ENCODE data around the gene MALAT1.
A peak's percentile ranks its signal among the peaks of the same experiment; 100 is the strongest.

MALAT1 gene

DNA sequence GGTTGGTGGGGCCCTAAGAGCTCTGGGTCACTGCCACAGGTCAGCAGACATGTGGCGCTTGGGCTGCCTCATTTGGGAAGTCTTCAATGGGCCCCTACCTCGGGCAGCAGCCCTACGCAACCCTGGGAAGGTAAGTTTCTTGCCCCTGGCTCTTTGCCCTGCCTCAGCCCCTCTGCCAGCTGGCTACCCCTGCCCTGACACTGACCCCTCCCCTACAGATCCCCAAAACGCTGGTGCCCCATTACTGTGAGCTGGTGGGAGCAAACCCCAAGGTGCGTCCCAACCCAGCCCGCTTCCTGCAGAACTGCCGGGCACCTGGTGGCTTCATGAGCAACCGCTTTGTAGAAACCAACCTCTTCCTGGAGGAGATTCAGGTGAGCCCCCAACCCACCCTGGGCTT lies 27.9 kb downstream of the MALAT1 start:
- Histone ChIP-seq H2BK15ac (ENCODE audit: low read depth, poor library complexity, severe bottlenecking) (no peak overlapping the region), H2BK12ac (ENCODE audit: low read length in 2 of 2) (no peak overlapping the region), H3K14ac (ENCODE audit: low read length in 2 of 2) (no peak overlapping the region), H3K4me3 (ENCODE audit: insufficient read depth in 1 of 2, low read depth in 1 of 2, low read length in 2 of 2) (peak overlapping the region in 1 of 2 experiments; percentile 97), H3K4me1 (ENCODE audit: control insufficient read depth, insufficient read depth, low read depth, low read length) (peaks cover 37% of the 10 kb centered on the region), H3K18ac (ENCODE audit: low read depth in 1 of 2, low read length in 2 of 2) (no peak overlapping the region), H2AFZ (ENCODE audit: low read depth, low read length) (no peak overlapping the region), H3K9me3 (ENCODE audit: control insufficient read depth, low read length) (no peaks in the 10 kb centered on the region), H2BK5ac (ENCODE audit: low read depth, low read length, poor library complexity, severe bottlenecking) (no peak overlapping the region), H4K8ac (ENCODE audit: low read length) (no peak overlapping the region), H3K36me3 (ENCODE audit: control insufficient read depth in 1 of 2, insufficient read depth in 2 of 2, low read depth in 1 of 2, low read length in 2 of 2) (peaks cover 53 to 54% of the 10 kb centered on the region in 2 experiments), H2BK120ac (ENCODE audit: low read depth, low read length) (no peak overlapping the region), H4K91ac (ENCODE audit: low read length) (no peak overlapping the region), H2AK5ac (ENCODE audit: low read length, severe bottlenecking) (no peak overlapping the region), H3K4me2 (ENCODE audit: low read length, poor library complexity, severe bottlenecking) (no peak overlapping the region), H3K79me1 (replicated peaks; ENCODE audit: low read length, poor library complexity, severe bottlenecking) (peaks cover 37% of the 10 kb centered on the region), H3K23ac (ENCODE audit: low read length in 2 of 2) (peak overlapping the region in 1 of 2 experiments; percentile 14), H3K27me3 (ENCODE audit: control insufficient read depth in 1 of 2, insufficient read depth in 1 of 2, low read length in 2 of 2) (no peaks in the 10 kb centered on the region), H3K9ac (ENCODE audit: low read length) (peak overlapping the region; percentile 98), H3K27ac (ENCODE audit: low read length, poor library complexity, severe bottlenecking) (no peak overlapping the region), H3K4ac (ENCODE audit: low read depth in 1 of 2, low read length in 2 of 2) (no peak overlapping the region)
- DNase-seq = no peak
- 97% methylated on average over 8 of the region's 8 CpGs for WGBS

DNA sequence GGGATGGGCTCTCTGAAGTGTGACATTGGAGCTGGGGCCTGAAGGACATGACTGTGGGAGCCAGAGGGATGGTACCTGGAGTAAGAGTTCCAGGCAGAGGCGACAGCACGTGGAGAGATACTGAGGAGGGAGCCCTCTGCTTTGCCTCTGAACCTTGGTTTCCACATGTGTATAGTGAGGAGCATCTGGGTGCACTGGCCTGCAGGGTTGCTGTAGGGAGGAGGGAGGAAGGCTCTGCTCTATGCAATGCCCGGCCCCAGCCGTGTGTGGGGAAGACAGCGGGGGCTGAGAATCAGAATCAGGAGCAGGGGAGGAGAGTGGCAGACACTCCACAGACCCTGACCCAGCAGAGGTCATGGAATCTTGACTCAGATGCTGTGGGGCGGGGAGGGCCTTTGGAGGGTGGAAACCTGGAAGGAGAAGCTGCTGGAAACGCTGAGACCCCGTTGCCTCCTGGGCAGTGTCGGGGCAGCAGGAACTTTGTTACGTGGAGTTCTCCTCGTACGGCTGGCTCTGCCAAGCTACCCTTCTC lies 30.0 kb downstream of the MALAT1 start:
- Histone ChIP-seq H2BK5ac (ENCODE audit: low read depth, low read length, poor library complexity, severe bottlenecking) (no peak overlapping the region), H2AFZ (ENCODE audit: low read depth, low read length) (no peak overlapping the region), H3K79me1 (replicated peaks; ENCODE audit: low read length, poor library complexity, severe bottlenecking) (peaks cover 45% of the 10 kb centered on the region), H2BK12ac (ENCODE audit: low read length in 2 of 2) (no peak overlapping the region), H3K4me1 (ENCODE audit: control insufficient read depth, insufficient read depth, low read depth, low read length) (peaks cover 32% of the 10 kb centered on the region), H3K4me3 (ENCODE audit: insufficient read depth in 1 of 2, low read depth in 1 of 2, low read length in 2 of 2) (no peak overlapping the region), H3K4ac (ENCODE audit: low read depth in 1 of 2, low read length in 2 of 2) (no peak overlapping the region), H3K9ac (ENCODE audit: low read length) (no peak overlapping the region), H3K23ac (ENCODE audit: low read length in 2 of 2) (no peak overlapping the region), H3K4me2 (ENCODE audit: low read length, poor library complexity, severe bottlenecking) (no peak overlapping the region), H4K91ac (ENCODE audit: low read length) (no peak overlapping the region), H3K27ac (ENCODE audit: low read length, poor library complexity, severe bottlenecking) (no peak overlapping the region), H2BK120ac (ENCODE audit: low read depth, low read length) (no peak overlapping the region), H3K18ac (ENCODE audit: low read depth in 1 of 2, low read length in 2 of 2) (no peak overlapping the region), H2AK5ac (ENCODE audit: low read length, severe bottlenecking) (no peak overlapping the region), H3K27me3 (ENCODE audit: control insufficient read depth in 1 of 2, insufficient read depth in 1 of 2, low read length in 2 of 2) (no peaks in the 10 kb centered on the region), H3K36me3 (ENCODE audit: control insufficient read depth in 1 of 2, insufficient read depth in 2 of 2, low read depth in 1 of 2, low read length in 2 of 2) (peaks cover 71 to 73% of the 10 kb centered on the region in 2 experiments), H3K14ac (ENCODE audit: low read length in 2 of 2) (no peak overlapping the region), H2BK15ac (ENCODE audit: low read depth, poor library complexity, severe bottlenecking) (no peak overlapping the region), H3K9me3 (ENCODE audit: control insufficient read depth, low read length) (no peaks in the 10 kb centered on the region), H4K8ac (ENCODE audit: low read length) (no peak overlapping the region)
- 90% methylated on average over 12 of the region's 12 CpGs for WGBS
- no peak for DNase-seq

DNA sequence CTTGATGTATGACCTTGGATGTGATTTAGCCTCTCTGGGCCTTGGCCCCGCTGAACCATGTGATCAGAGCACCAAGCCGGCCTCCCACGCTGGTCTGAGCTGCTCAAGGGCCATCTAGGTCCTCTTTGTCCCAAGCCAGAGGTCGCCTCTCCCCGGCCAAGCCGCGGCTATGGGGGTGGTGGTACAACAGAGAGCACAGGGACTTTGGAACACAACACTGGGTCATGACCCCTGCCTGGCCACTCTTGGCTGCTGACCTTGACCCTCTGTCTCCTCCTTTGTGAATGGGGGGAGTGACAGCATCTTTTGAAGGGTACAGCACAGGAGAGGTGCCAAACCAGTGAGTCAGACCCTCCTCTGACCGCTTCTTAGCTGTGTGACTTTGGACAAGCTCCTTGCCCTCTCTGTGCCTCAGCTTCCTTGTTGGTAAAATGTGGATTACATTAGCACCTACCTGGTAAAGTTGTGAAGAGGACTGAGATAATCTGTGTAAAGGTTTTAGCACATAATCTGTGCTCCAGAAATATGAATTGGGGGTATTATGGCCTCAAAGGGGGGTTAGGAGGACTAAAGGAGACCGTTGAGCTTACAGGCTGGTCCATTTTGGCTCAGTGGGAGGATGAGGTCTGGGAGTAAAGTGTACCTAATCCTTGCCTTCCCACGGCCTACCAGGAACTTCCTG lies 30.8 kb downstream of the MALAT1 start:
- Histone ChIP-seq H3K36me3 (ENCODE audit: control insufficient read depth in 1 of 2, insufficient read depth in 2 of 2, low read depth in 1 of 2, low read length in 2 of 2) (peaks cover 74 to 78% of the 10 kb centered on the region in 2 experiments), H3K4me3 (ENCODE audit: insufficient read depth in 1 of 2, low read depth in 1 of 2, low read length in 2 of 2) (no peak overlapping the region), H3K14ac (ENCODE audit: low read length in 2 of 2) (no peak overlapping the region), H3K79me1 (replicated peaks; ENCODE audit: low read length, poor library complexity, severe bottlenecking) (peaks cover 42% of the 10 kb centered on the region), H4K91ac (ENCODE audit: low read length) (no peak overlapping the region), H3K9me3 (ENCODE audit: control insufficient read depth, low read length) (no peaks in the 10 kb centered on the region), H2BK120ac (ENCODE audit: low read depth, low read length) (no peak overlapping the region), H2BK5ac (ENCODE audit: low read depth, low read length, poor library complexity, severe bottlenecking) (no peak overlapping the region), H2BK12ac (ENCODE audit: low read length in 2 of 2) (no peak overlapping the region), H2AK5ac (ENCODE audit: low read length, severe bottlenecking) (no peak overlapping the region), H3K23ac (ENCODE audit: low read length in 2 of 2) (no peak overlapping the region), H3K9ac (ENCODE audit: low read length) (peak overlapping the region; percentile 4), H3K18ac (ENCODE audit: low read depth in 1 of 2, low read length in 2 of 2) (no peak overlapping the region), H3K4me2 (ENCODE audit: low read length, poor library complexity, severe bottlenecking) (no peak overlapping the region), H2AFZ (ENCODE audit: low read depth, low read length) (no peak overlapping the region), H3K4ac (ENCODE audit: low read depth in 1 of 2, low read length in 2 of 2) (no peak overlapping the region), H4K8ac (ENCODE audit: low read length) (no peak overlapping the region), H3K27me3 (ENCODE audit: control insufficient read depth in 1 of 2, insufficient read depth in 1 of 2, low read length in 2 of 2) (no peaks in the 10 kb centered on the region), H2BK15ac (ENCODE audit: low read depth, poor library complexity, severe bottlenecking) (no peak overlapping the region), H3K4me1 (ENCODE audit: control insufficient read depth, insufficient read depth, low read depth, low read length) (peaks cover 26% of the 10 kb centered on the region), H3K27ac (ENCODE audit: low read length, poor library complexity, severe bottlenecking) (no peak overlapping the region)
- 92% methylated on average over 10 of the region's 10 CpGs for WGBS
- DNase-seq = no peak

DNA sequence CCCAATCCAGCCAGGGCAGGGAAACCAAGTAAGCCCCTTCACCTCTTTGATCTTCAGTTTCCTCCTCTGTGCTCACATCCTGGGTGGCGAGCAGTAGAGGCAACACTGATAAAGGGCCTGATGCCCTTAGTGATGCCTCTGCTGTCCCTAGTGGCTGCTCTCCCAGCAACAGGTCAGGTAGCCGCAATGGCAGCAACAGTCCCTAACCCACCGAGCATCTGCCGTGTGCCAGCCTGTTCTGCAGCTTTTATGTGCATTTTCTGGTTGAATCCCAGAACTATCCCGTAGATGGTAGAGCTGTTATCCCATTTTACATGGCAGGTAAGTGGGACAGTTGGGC lies 31.3 kb downstream of the MALAT1 start:
- Histone ChIP-seq H2BK5ac (ENCODE audit: low read depth, low read length, poor library complexity, severe bottlenecking) (no peak overlapping the region), H2BK15ac (ENCODE audit: low read depth, poor library complexity, severe bottlenecking) (no peak overlapping the region), H3K4ac (ENCODE audit: low read depth in 1 of 2, low read length in 2 of 2) (no peak overlapping the region), H3K4me2 (ENCODE audit: low read length, poor library complexity, severe bottlenecking) (no peak overlapping the region), H3K14ac (ENCODE audit: low read length in 2 of 2) (no peak overlapping the region), H3K36me3 (ENCODE audit: control insufficient read depth in 1 of 2, insufficient read depth in 2 of 2, low read depth in 1 of 2, low read length in 2 of 2) (peaks cover 79 to 83% of the 10 kb centered on the region in 2 experiments), H3K9me3 (ENCODE audit: control insufficient read depth, low read length) (no peaks in the 10 kb centered on the region), H2AFZ (ENCODE audit: low read depth, low read length) (no peak overlapping the region), H3K4me3 (ENCODE audit: insufficient read depth in 1 of 2, low read depth in 1 of 2, low read length in 2 of 2) (no peak overlapping the region), H3K79me1 (replicated peaks; ENCODE audit: low read length, poor library complexity, severe bottlenecking) (peaks cover 42% of the 10 kb centered on the region), H3K23ac (ENCODE audit: low read length in 2 of 2) (no peak overlapping the region), H3K27ac (ENCODE audit: low read length, poor library complexity, severe bottlenecking) (no peak overlapping the region), H2AK5ac (ENCODE audit: low read length, severe bottlenecking) (no peak overlapping the region), H3K4me1 (ENCODE audit: control insufficient read depth, insufficient read depth, low read depth, low read length) (peaks cover 26% of the 10 kb centered on the region), H4K8ac (ENCODE audit: low read length) (no peak overlapping the region), H2BK12ac (ENCODE audit: low read length in 2 of 2) (no peak overlapping the region), H3K27me3 (ENCODE audit: control insufficient read depth in 1 of 2, insufficient read depth in 1 of 2, low read length in 2 of 2) (no peaks in the 10 kb centered on the region), H4K91ac (ENCODE audit: low read length) (no peak overlapping the region), H2BK120ac (ENCODE audit: low read depth, low read length) (no peak overlapping the region), H3K18ac (ENCODE audit: low read depth in 1 of 2, low read length in 2 of 2) (no peak overlapping the region), H3K9ac (ENCODE audit: low read length) (peak overlapping the region; percentile 4)
- DNase-seq = no peak
- WGBS = 84% methylated on average over 5 of the region's 5 CpGs

Data from mesenchymal stem cell (in vitro differentiated cells and primary cell).